ENCODE data around the gene C5AR1.

GRCh38 chr19:47316513-47316912, 6.9 kb downstream of the C5AR1 start:
- no peak for TF ChIP-seq CTCF (IDR thresholded peaks at IDR 0.05)
- no peak for TF ChIP-seq POLR2A (IDR thresholded peaks at IDR 0.05)
- TF ChIP-seq EP300 (IDR thresholded peaks at IDR 0.05), result no peak

All from stomach (tissue), 4 donors.